GM19372 (cell line): Measurements from ENCODE around the gene MUC5B.

ENCODE experiments used
- ATAC-seq: cut with Tn5 transposase; IDR thresholded peaks from one replicate; pipeline ENCODE4 v1.9.1; 2021; ENCODE audit warnings: mild to moderate bottlenecking, low read depth, moderate library complexity; ENCODE audit not compliant: unreplicated experiment

Gene MUC5B

GRCh38 chr11:1230456-1231395, 7.9 kb downstream of the MUC5B start:
- no peak for ATAC-seq

- ATAC-seq, result no peak
These were observed 8.6 kb downstream of the MUC5B start for GRCh38 chr11:1231396-1232020.

GRCh38 chr11:1232021-1232882, 9.4 kb downstream of the MUC5B start:
- no peak for ATAC-seq

- no peak for ATAC-seq
These were observed 10.0 kb downstream of the MUC5B start for GRCh38 chr11:1232883-1233321.

GRCh38 chr11:1233351-1234053, 10.6 kb downstream of the MUC5B start:
- ATAC-seq, result no peak

- no peak for ATAC-seq
These were observed 11.3 kb downstream of the MUC5B start for GRCh38 chr11:1234054-1234720.

GRCh38 chr11:1234771-1235305, 12.0 kb downstream of the MUC5B start:
- ATAC-seq, result no peak

- ATAC-seq, result no peak
These were observed 12.5 kb downstream of the MUC5B start for GRCh38 chr11:1235306-1235900.

- no peak for ATAC-seq
These were observed 13.0 kb downstream of the MUC5B start for GRCh38 chr11:1235901-1236315.

GRCh38 chr11:1236316-1237127, 13.7 kb downstream of the MUC5B start:
- no peak for ATAC-seq

- no peak for ATAC-seq
These were observed 14.3 kb downstream of the MUC5B start for GRCh38 chr11:1237128-1237580.

GRCh38 chr11:1237851-1238250, 15.0 kb downstream of the MUC5B start:
- ATAC-seq, result no peak

- ATAC-seq, result no peak
These were observed 16.1 kb downstream of the MUC5B start for GRCh38 chr11:1238767-1239595.

- no peak for ATAC-seq
These were observed 16.8 kb downstream of the MUC5B start for GRCh38 chr11:1239596-1240205.

GRCh38 chr11:1240771-1241170, 17.9 kb downstream of the MUC5B start:
- no peak for ATAC-seq

GRCh38 chr11:1241706-1242105, 18.8 kb downstream of the MUC5B start:
- no peak for ATAC-seq

- no peak for ATAC-seq
These were observed 19.4 kb downstream of the MUC5B start for GRCh38 chr11:1242289-1242688.
